Gastrocnemius medialis (tissue), 4 donors: ENCODE data around the gene LPIN1. TPM values are rescaled to one million over a fixed set of nuclear protein-coding genes. Genes with fewer than 3 reads are reported as not detected.
"Not testable (repeated sequence)": the region's sequence is repeated elsewhere in the genome, so short reads cannot be mapped to it uniquely, and the experiment has no call there.

ENCODE experiments used
- ATAC-seq, 2 donors: fragments of 150-250 bp; one replicate each; pipeline ENCODE4 v1.9.1; 2016
- DNase-seq, 2 donors: peaks; one replicate each; pipeline ENCODE4 v3.0.0-alpha.2; 2019
- H3K27ac ChIP-seq, 4 donors: fragments of 200-600 bp; sonication (generic); 1 replicate in 1 of 4; 2 replicates in 3 of 4; pipeline ENCODE4 v1.5.1; 2016 to 2018; ENCODE audit warnings: mild to moderate bottlenecking in 2 of 4, moderate library complexity in 1 of 4
- H3K27me3 ChIP-seq, 3 donors: fragments of 200-600 bp; sonication (generic) in 2 of 3; 1 replicate in 1 of 3; 2 replicates in 2 of 3; pipeline versions ENCODE4 v1.5.1 to v1.6.0; 2016 to 2019; ENCODE audit warnings: mild to moderate bottlenecking in 1 of 3, moderate library complexity in 1 of 3
- H3K36me3 ChIP-seq, 2 donors: fragments of 200-600 bp; sonication (generic) in 1 of 2; one replicate each; pipeline ENCODE4 v1.5.1; 2017 to 2018
- H3K4me1 ChIP-seq, 2 donors: fragments of 200-600 bp; sonication (generic) in 1 of 2; one replicate each; pipeline ENCODE4 v1.5.1; 2016 to 2017; ENCODE audit warnings: mild to moderate bottlenecking in 2 of 2
- H3K4me3 ChIP-seq, 4 donors: fragments of 200-600 bp; sonication (generic) in 3 of 4; 1 replicate in 1 of 4; 2 replicates in 3 of 4; pipeline ENCODE4 v1.5.1; 2016 to 2019; ENCODE audit warnings: mild to moderate bottlenecking in 2 of 4
- H3K9me3 ChIP-seq, 3 donors: fragments of 200-600 bp; sonication (generic) in 2 of 3; 1 replicate in 1 of 3; 2 replicates in 2 of 3; pipeline ENCODE4 v1.5.1; 2016 to 2019
- POLR2A ChIP-seq, 2 donors: fragments of 450-650 bp; IDR thresholded peaks; one replicate each; pipeline ENCODE4 v1.6.1; 2017; ENCODE audit warnings: antibody characterized with exemption in 2 of 2, mild to moderate bottlenecking in 2 of 2, moderate library complexity in 2 of 2
- in situ Hi-C, 4 donors: fragments of 200-750 bp; cut with MboI; loops; one replicate each; pipeline versions ENCODE4 v1.15.0 to v1.8.0; 2017; ENCODE audit warnings: low sequenced_read_pairs in 4 of 4
- intact Hi-C: fragments of 100-400 bp; cut with DNase I; formaldehyde crosslinking; loops from one replicate; pipeline ENCODE4 v1.15.1; 2023; ENCODE audit warnings: low total_unique reads
- total RNA-seq, 4 donors: library from RNA; depleted of rRNA; stranded (reverse); fragments of >200 nt; gene quantifications; one replicate each; pipeline versions ENCODE4 v1.1.0 to v1.2.3, GENCODE V29; 2016
- TF ChIP-seq, protein P1 (sequence below), 5 experiments: fragments of 450-650 bp in 3 of 5; fragments of 200-600 bp in 2 of 5; sonication (generic) in 2 of 5; IDR thresholded peaks in 4 of 5; conservative IDR thresholded peaks in 1 of 5; 1 replicate in 4 of 5; 2 replicates in 1 of 5; pipeline ENCODE4 v1.5.1; 2016 to 2019; ENCODE audit warnings: antibody characterized with exemption in 5 of 5, mild to moderate bottlenecking in 3 of 5, moderate library complexity in 3 of 5

Gene LPIN1
- total RNA-seq, 4 donors from 2014 or later = 292 to 606 (median 472) TPM

GRCh38 chr2:11856095-11856494, 109.7 kb downstream of the LPIN1 start:
- Histone ChIP-seq H3K4me3 (no peak overlapping the region), H3K27me3 (peaks cover 0 to 3% (median 0%) of the 10 kb centered on the region in 3 donors), H3K27ac (no peak overlapping the region), H3K9me3 (no peaks in the 10 kb centered on the region), H3K36me3 (no peaks in the 10 kb centered on the region), H3K4me1 (no peaks in the 10 kb centered on the region)
- intact Hi-C loops (no loop called here), in situ Hi-C loops (loop anchor here in 2 of 4 donors (25.0 kb wide), 2 partner anchors 606 to 856 kb away; partner anchors contain the start of gene TRIB2 (in 2 of the 2))
- ATAC-seq (no peak), DNase-seq (no peak)
- no peak for TF ChIP-seq POLR2A (IDR thresholded peaks at IDR 0.05)
- TF ChIP-seq, protein P1, sequence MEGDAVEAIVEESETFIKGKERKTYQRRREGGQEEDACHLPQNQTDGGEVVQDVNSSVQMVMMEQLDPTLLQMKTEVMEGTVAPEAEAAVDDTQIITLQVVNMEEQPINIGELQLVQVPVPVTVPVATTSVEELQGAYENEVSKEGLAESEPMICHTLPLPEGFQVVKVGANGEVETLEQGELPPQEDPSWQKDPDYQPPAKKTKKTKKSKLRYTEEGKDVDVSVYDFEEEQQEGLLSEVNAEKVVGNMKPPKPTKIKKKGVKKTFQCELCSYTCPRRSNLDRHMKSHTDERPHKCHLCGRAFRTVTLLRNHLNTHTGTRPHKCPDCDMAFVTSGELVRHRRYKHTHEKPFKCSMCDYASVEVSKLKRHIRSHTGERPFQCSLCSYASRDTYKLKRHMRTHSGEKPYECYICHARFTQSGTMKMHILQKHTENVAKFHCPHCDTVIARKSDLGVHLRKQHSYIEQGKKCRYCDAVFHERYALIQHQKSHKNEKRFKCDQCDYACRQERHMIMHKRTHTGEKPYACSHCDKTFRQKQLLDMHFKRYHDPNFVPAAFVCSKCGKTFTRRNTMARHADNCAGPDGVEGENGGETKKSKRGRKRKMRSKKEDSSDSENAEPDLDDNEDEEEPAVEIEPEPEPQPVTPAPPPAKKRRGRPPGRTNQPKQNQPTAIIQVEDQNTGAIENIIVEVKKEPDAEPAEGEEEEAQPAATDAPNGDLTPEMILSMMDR (IDR thresholded peaks at IDR 0.05 in 4 of 5, conservative IDR thresholded peaks at IDR 0.05 in 1 of 5) = no peak

DNA sequence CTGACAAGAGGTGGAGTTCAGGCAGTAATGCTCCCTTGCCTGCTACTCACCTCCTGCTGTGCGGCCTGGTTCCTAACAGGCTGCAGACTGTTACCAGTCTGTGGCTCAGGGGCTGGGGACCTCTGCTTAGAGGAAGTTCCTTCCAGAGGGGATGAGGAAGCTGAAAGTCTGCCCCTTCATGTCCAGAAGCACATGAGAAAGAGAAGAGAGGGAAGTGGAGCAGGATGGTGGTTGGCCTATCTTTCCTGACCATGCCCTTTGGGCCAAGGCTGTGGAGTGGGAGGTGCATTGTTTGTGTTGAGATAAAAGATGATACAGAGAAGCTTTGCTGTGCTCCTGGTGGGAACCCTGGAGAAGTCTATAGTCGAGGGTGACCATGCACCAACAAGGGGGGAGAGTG, 112.5 kb downstream of the LPIN1 start:
- TF ChIP-seq POLR2A (IDR thresholded peaks at IDR 0.05) = no peak
- TF ChIP-seq, protein P1 (IDR thresholded peaks at IDR 0.05 in 4 of 5, conservative IDR thresholded peaks at IDR 0.05 in 1 of 5) = no peak
- H3K4me3 ChIP-seq = no peak overlapping the region
- H3K4me1 ChIP-seq = peaks cover 1 to 6% of the 10 kb centered on the region in 2 donors
- no peak overlapping the region for H3K27ac ChIP-seq
- ATAC-seq = no peak
- in situ Hi-C loops (loop anchor here in 2 of 4 donors (25.0 kb wide), 2 partner anchors 603 to 853 kb away; partner anchors contain the start of gene TRIB2 (in 2 of the 2)), intact Hi-C loops (no loop called here)
- H3K9me3 ChIP-seq = no peaks in the 10 kb centered on the region
- peaks cover 0 to 3% (median 0%) of the 10 kb centered on the region in 3 donors for H3K27me3 ChIP-seq
- H3K36me3 ChIP-seq = no peaks in the 10 kb centered on the region
- DNase-seq = no peak

DNA sequence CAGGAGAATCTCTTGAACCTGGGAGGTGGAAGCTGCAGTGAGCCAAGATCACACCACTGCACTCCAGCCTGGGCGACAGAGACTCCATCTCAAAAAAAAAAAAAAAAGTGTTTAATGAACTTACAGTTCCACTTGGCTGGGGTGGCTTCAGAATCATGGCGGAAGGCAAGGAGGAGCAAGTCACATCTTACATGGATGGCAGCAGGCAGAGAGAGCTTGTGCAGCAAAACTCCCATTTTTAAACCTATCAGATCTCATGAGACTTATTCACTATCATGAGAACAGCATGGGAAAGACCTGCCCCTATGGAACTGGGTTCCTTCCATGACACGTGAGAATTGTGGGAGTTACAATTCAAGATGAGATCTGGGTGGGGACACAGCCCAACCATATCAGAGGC, 113.5 kb downstream of the LPIN1 start:
- not testable (repeated sequence) for H3K9me3 ChIP-seq, H3K4me3 ChIP-seq, H3K36me3 ChIP-seq, H3K27me3 ChIP-seq, ATAC-seq, H3K4me1 ChIP-seq, DNase-seq, H3K27ac ChIP-seq
- in situ Hi-C loops = loop anchor here (10.0 to 25.0 kb wide), 3 partner anchors 602 to 1145 kb away; partner anchors contain the start of gene TRIB2 (in 2 of the 4)
- intact Hi-C loops = loop anchor here (10.0 kb wide), 1 partner anchor 1075 kb away; no protein-coding TSS in a partner anchor

DNA sequence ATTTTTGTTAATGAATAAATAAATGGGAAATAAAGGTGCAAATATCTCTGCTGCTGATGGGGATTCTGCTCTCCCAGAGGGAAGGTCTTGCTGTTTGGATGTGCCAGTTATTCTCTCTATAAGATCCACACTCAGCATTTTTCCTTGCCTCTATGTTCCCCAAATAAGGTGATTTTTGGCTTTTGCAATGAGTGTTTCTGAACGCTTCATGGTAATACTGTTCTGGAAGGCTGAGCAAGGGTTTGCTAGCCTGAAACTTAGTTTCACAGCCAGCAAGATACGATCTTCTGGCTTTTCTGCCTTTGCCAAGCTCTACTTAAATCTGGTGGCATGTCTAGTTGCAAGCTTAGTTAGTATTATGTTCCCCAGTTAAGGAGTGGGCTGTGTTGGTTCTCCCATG, 114.6 kb downstream of the LPIN1 start:
- in situ Hi-C loops = loop anchor here (10.0 to 25.0 kb wide), 3 partner anchors 601 to 1144 kb away; partner anchors contain the start of gene TRIB2 (in 2 of the 4)
- DNase-seq (no peak), ATAC-seq (no peak)
- Histone ChIP-seq H3K4me3 (no peak overlapping the region), H3K27me3 (peaks cover 0 to under 1% (median 0%) of the 10 kb centered on the region in 3 donors), H3K4me1 (peaks cover 5 to 6% of the 10 kb centered on the region in 2 donors), H3K36me3 (no peaks in the 10 kb centered on the region), H3K9me3 (no peaks in the 10 kb centered on the region), H3K27ac (no peak overlapping the region)
- intact Hi-C loops = loop anchor here (10.0 kb wide), 1 partner anchor 1074 kb away; no protein-coding TSS in a partner anchor
- TF ChIP-seq POLR2A (IDR thresholded peaks at IDR 0.05) = no peak
- TF ChIP-seq, protein P1 (IDR thresholded peaks at IDR 0.05 in 4 of 5, conservative IDR thresholded peaks at IDR 0.05 in 1 of 5) = no peak

- H3K4me1 ChIP-seq = peaks cover 5 to 6% of the 10 kb centered on the region in 2 donors
- H3K9me3 ChIP-seq = no peaks in the 10 kb centered on the region
- no peak overlapping the region for H3K27ac ChIP-seq
- no peaks in the 10 kb centered on the region for H3K27me3 ChIP-seq
- DNase-seq = no peak
- no peaks in the 10 kb centered on the region for H3K36me3 ChIP-seq
- TF ChIP-seq POLR2A (IDR thresholded peaks at IDR 0.05) = no peak
- TF ChIP-seq, protein P1 (IDR thresholded peaks at IDR 0.05 in 4 of 5, conservative IDR thresholded peaks at IDR 0.05 in 1 of 5) = no peak
- H3K4me3 ChIP-seq = no peak overlapping the region
- ATAC-seq = no peak
- in situ Hi-C loops (loop anchor here (10.0 to 25.0 kb wide), 3 partner anchors 600 to 1143 kb away; partner anchors contain the start of gene TRIB2 (in 2 of the 4)), intact Hi-C loops (loop anchor here (2.0 to 10.0 kb wide), 2 partner anchors 855 to 1073 kb away; partner anchors contain the start of gene TRIB2)
These were observed 115.6 kb downstream of the LPIN1 start for GRCh38 chr2:11862049-11862448.
